CD1c-positive myeloid dendritic cell (primary cell): ENCODE results near the gene SGMS2.

Source experiments
- DNase-seq: peaks from one replicate; pipeline ENCODE4 v3.0.0-alpha.2; 2016; ENCODE audit errors: extremely low spot score

Gene SGMS2

GRCh38 chr4:107828315-107829090, 3.8 kb downstream of the SGMS2 start:
- peak; percentile 38 for DNase-seq

GRCh38 chr4:107831140-107831539, 6.4 kb downstream of the SGMS2 start:
- no peak for DNase-seq

DNA sequence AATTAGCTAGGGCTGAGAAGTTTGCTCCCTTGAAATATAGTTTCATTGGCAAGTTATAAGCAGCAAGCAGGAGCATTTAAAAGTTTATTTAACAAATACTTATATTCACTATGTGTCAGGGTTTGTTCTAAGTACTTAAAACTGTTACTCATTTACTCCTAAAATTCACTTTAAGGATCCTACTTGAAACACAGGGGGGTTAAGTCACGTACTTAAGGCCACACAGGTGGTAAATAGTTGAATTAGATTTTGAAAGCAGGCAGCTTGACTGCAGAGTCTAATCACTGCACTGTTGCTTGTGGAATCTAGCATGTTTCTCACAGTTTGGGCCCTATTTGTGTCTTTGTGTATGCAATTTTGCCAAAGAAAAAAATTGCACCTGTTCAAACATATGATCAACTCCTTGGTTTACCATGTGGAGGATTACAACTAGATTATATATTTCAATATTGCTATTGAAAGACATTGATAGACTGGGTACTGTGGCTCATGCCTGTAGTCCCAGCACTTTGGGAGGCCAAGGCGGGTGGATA, 7.6 kb downstream of the SGMS2 start:
- no peak for DNase-seq

DNA sequence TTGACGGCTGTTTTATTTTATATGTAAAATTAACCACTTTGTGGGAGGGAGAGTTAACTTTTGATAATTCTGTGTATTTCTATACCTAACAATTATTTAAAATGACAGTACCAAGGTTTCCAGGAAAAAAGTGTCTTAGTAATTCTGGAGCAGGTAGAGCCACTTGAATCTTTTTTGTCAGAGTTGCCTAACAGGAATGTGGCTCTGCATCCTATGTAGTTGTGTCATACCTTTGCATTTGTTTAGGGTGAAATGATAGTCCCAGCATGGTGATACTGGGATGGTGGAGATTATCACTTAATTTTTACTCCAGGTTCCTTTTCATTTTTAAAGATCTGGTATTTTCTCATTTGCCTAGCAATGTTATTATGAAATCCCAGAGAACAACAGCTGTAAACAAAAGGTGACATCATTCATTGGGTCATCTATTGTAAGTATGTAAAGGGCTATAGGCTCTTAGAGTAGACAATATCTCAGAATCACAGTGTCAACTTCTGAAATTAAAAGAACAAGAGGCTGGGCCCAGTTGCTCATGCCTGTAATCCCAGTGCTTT, 9.6 kb downstream of the SGMS2 start:
- peak; percentile 50 for DNase-seq

GRCh38 chr4:107835406-107835805, 10.7 kb downstream of the SGMS2 start:
- DNase-seq, result peak; percentile 80

DNA sequence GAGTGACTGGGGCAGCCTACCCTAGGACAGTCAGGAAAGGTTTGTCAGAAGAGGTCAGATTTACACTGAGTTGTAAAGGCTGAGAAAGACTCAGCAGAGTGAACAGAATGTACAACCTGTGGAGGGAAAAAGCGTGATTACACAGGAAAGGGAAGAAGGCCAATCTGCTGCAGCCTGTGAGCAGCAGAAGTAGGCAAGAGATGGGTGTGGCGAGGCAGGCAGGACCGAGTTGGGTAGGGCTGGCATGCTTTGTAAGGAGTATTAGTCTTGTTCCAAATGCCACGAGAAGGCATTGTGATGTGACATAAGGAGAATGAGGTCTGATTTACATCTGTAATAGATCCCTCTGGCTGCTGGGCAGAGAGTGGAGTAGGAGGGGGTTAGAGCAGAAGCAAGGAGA, 12.6 kb downstream of the SGMS2 start:
- peak; percentile 46 for DNase-seq

GRCh38 chr4:107837776-107838618, 13.3 kb downstream of the SGMS2 start:
- peak; percentile 90 for DNase-seq

GRCh38 chr4:107838861-107839565, 14.3 kb downstream of the SGMS2 start:
- DNase-seq, result peak; percentile 54

- peak; percentile 36 for DNase-seq
These were observed 18.7 kb downstream of the SGMS2 start for GRCh38 chr4:107843391-107843790.

DNA sequence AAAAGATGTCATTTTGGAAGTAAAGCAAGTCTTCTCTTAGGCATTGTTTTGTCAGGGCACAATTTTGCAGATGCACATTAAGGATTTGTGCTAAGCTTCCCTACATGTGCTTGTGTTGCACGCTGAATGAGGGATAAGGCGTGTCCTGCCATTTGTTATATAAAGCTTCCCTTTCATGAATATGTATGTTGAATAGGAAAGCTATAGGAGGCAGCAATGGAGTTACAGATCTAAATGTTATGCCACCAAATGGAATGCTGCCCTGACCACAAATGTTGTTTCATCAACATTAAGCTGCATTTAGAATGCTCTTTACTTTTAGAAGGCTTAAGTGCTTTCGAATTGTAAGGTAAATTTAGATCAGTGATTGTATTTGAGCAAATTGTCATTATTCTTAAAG, 20.9 kb downstream of the SGMS2 start:
- no peak for DNase-seq

DNA sequence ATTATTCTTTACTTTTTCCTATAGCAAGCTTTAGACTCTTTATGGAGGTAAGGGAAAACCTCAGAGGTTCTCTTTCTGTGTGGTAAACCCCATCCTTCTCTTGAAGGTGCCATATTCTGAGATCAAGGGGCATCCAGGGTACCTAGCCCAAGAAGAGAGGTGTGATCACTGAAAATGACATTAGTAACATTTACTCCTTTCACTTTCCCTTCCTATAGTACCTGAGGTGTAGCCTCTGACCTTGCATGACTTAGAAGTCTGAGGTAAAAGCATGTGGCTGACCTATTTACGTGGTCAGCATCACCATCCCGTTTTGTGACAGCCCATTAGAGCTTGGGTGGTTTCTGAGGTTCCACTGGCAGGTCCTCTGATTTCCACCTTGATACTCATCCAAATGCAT, 25.7 kb downstream of the SGMS2 start:
- no peak for DNase-seq

DNA sequence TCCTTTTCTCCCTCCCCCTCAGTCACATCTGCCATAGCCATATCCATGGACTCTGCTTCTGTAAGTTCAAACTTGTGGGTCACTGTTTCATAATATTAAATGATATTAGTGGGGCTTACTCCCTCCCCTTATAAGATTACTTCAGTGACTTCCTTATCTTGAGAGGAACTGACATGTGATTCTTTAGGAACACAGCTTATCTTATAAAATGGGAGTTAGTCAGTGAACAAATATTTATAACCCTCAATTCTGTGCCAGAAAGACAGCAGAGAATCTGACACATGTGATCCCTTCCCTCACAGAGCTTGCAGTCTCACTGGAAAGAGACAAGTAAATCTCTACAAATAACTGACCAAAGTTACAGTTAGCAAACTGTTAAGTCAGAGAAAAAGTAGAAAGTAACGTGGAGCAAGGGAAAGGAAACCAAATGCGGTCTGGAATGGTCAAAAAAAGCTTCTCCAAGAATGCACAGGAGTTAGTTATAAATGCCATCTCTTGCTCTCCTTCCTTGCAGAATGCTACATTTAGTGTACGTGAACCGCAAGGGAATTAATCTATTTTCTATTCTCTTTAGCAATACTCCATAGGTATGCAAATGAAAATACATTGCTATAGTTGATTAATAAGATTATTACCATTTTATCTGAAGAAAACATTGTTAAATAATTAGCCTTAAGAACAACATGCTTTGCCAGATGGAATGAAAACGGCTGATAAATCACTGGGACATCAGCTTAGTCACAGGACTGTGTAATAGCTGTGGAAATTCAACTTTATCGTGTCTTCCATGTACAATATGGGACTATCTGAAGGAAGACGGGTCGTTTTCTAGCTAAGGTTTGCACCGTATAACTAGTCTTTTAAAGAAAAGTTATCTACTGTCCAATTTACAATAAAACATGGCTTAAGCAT, 29.0 kb downstream of the SGMS2 start:
- peak; percentile 27 for DNase-seq

GRCh38 chr4:107854356-107855022, 29.8 kb downstream of the SGMS2 start:
- no peak for DNase-seq

GRCh38 chr4:107855723-107856122, 31.0 kb downstream of the SGMS2 start:
- DNase-seq, result no peak

DNA sequence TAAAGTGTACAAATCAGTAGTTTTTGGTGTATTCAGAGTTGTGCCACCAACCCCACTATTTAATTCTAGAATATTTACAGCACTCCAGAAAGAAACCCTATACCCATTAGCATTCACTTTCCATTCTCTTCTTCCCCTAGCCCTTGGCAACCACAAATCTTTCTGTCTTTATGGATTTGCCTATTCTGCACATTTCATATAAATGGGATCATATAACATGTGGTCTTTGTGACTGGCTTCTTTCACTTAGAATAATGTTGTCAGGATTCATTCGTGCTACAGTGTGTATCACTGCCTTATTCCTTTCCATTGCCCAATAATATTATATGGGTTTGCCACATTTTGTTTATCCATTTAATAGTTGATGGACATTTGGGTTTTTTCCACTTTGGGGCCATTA, 32.2 kb downstream of the SGMS2 start:
- no peak for DNase-seq

DNA sequence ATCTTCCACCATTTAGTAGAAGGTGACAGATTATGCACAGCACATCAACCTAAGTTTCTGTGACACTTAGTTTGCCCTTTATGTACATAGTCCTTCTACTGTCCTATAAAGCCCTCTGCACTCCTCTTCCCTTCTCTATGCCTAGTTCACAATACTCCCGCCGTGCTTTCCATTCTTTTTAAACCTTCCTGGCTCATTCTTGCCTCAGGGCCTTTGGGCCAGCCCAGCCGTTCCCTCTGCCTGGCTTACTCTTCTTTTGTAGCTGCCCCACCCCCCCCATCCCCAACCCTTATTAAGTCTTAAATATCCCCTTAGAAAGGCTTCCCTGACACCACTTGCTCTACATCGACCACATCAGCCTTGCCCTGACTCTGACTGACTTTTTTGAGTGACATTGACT, 33.0 kb downstream of the SGMS2 start:
- DNase-seq, result no peak

DNA sequence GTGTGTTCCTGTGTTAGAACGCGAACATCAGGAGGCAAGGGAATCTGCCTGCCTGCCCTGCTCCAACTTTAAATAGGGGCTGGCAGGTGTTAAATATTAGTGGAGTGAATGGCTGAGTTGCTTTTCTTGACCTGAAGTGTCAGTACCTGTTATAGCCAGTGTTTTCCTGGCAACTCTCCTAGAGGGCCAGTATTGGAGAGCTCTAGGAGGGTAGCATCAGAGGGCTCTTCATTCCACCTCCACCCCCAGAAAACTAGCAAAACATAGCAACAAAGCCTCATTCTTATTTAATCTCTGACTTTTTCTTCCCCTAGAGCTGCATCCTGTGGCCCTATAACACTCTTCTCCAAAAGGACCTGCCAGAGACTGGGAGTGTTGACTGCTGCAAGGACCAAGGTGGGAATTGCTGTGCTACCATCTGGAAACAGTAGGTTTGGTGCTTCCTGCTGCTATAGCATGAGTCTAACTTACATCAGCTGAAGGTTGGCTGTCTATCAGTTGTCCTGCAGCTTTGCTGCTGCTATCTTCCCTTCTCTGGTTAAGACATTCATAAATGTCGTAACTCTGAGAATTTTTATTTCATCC, 33.5 kb downstream of the SGMS2 start:
- no peak for DNase-seq

GRCh38 chr4:107862658-107863057, 37.9 kb downstream of the SGMS2 start:
- no peak for DNase-seq

DNA sequence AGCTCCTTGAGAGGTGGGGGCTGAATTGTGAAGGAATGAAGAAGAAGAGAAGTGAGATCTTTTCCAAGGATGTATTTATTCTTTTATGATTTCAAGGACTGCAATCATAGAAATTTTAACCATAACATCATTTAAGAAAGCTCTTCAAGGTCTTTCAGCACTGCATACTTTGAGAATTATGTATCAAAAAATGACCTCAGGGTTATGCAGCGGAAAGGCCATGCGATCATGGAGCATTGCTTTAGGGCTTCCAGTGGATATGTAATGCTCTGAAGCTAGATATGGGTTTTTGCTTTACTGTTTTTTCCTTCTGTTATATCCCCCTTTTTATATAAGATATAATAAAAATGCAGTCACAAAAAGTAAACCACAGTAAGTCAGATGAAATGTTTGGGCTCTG, 38.7 kb downstream of the SGMS2 start:
- no peak for DNase-seq

- DNase-seq, result no peak
These were observed 39.2 kb downstream of the SGMS2 start for GRCh38 chr4:107863850-107864371.
